GM10847 (cell line): Measurements from ENCODE around the gene ADGRF3.

ENCODE experiments used
- POLR2A ChIP-seq: IDR thresholded peaks from 2 replicates; pipeline ENCODE4 v1.6.1; 2011; ENCODE audit not compliant: insufficient read length; ENCODE audit errors: extremely low read depth

ADGRF3 gene

DNA sequence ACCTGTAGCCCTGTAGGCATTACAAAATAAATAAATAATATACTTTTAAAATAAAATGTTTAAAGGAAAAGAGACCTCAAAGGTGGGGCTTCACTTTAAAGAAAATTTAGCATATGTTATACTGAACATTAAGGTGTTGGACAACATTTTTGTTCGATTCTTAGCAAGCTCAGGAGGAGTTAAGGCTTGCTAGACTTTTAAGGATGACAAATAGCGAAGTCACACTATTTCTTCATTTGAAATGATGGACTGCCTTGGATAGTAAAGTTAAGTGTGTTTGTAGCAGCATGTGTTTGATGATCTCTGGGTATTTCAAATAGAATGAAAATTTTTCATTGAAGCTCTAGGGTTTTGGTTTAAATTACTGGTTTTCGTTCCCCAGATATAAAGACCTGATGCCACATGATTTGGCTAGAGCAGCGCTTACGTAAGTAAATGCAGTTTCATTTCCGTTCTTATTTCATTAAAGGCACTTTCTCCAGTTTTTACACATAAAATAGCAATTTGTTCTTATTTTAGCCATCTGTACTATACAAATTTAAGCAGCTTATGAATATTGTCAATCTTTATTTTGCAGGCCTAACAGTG is 76.9 kb downstream of the ADGRF3 start:
- TF ChIP-seq POLR2A = no peak

DNA sequence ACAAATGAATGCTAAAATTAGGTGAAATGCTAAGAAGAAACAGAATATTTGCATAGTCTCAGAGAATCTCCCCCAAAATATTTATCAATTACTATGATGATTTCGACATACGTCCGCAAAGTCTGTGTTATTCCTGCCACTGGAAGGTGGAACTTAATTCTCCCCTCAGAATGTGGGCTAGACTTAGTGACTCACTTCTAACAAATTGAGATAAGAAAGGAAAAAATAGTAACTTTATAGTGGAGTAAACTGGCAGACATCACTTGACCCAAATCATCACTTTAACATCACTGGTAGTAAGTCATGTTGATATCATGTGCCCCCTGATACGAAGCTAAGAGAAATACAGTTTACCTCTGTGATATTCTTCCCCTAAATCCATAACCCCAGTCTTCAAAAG is 78.4 kb downstream of the ADGRF3 start:
- TF ChIP-seq POLR2A = no peak
